ENCODE data around the gene ATP9A.
"Not testable (repeated sequence)": the region's sequence is repeated elsewhere in the genome, so short reads cannot be mapped to it uniquely, and the experiment has no call there.

ATP9A gene, protein sequence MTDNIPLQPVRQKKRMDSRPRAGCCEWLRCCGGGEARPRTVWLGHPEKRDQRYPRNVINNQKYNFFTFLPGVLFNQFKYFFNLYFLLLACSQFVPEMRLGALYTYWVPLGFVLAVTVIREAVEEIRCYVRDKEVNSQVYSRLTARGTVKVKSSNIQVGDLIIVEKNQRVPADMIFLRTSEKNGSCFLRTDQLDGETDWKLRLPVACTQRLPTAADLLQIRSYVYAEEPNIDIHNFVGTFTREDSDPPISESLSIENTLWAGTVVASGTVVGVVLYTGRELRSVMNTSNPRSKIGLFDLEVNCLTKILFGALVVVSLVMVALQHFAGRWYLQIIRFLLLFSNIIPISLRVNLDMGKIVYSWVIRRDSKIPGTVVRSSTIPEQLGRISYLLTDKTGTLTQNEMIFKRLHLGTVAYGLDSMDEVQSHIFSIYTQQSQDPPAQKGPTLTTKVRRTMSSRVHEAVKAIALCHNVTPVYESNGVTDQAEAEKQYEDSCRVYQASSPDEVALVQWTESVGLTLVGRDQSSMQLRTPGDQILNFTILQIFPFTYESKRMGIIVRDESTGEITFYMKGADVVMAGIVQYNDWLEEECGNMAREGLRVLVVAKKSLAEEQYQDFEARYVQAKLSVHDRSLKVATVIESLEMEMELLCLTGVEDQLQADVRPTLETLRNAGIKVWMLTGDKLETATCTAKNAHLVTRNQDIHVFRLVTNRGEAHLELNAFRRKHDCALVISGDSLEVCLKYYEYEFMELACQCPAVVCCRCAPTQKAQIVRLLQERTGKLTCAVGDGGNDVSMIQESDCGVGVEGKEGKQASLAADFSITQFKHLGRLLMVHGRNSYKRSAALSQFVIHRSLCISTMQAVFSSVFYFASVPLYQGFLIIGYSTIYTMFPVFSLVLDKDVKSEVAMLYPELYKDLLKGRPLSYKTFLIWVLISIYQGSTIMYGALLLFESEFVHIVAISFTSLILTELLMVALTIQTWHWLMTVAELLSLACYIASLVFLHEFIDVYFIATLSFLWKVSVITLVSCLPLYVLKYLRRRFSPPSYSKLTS

DNA sequence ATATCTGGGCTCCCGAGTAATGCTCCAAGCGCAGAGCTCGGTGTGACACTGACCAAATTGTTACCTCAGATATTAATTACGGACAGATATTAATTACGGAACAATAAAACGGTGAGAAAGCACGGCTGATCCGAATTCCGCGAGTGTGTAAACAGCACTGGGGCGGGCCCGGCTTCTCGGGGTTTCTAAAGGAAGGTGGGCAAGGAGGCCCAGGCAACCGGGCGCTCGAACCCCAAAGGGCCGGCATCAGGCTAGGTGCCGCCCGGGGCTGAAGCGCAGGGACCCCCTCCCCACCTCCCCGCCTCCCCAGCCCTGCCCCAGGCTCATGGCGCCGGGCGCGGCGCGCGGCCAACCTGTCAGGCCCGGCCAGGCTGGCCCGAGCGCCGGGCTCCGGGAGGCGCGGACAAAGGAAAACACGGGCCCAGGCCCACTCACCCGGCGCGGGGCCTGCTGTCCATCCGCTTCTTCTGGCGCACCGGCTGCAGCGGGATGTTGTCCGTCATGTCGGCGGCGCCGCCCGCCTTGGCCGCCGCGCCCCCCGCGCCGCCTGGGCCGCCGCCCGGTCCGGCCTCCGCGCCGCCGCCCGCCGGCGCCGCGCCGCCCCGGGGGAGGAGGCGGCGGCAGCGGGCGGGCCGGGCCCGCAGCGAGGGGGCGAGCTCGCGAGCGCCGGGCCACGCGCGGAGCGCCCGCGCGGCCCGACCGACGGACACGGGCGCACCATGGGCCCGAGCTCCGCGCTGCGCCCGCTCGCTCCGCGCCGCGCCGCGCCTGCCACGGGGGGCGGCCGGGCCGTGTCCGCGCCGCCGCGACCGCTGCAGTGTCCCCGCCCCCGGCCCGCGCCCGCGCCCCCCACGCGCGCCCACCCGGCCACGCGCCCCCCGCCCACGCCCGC, at the start of gene ATP9A:
TSS of gene ATP9A (minus strand) at position 524 of the 892 bp plus-strand sequence. CDS start at position 503, 21 bp downstream.
- peak; percentile 75 for DNase-seq (ENCODE audit: low spot score)

DNA sequence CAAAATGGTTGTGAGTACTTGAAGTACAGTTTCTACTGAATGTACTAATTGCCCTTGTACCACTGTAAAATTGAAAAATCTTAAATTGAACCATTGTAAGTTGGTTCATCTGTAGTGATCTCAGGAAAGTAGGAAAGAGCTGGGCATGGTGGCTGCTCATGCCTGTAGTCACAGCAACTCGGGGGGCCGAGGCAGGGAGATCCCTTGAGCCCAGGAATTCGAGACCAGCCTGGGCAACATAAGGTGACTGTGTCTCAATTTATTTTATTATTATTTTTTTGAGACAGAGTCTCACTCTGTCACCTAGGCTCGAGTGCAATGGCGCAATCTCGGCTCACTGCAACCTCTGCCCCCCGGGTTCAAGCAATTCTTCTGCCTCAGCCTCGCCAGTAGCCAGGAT, 48.7 kb upstream of the ATP9A start:
- not testable (repeated sequence) for DNase-seq (ENCODE audit: low spot score)

GRCh38 chr20:51815383-51816076, 47.3 kb upstream of the ATP9A start:
- DNase-seq (ENCODE audit: low spot score): no peak

GRCh38 chr20:51812861-51813260, 44.7 kb upstream of the ATP9A start:
- DNase-seq (ENCODE audit: low spot score): no peak

- DNase-seq (ENCODE audit: low spot score): no peak
Measured at GRCh38 chr20:51811514-51812128, 43.4 kb upstream of the ATP9A start.

DNA sequence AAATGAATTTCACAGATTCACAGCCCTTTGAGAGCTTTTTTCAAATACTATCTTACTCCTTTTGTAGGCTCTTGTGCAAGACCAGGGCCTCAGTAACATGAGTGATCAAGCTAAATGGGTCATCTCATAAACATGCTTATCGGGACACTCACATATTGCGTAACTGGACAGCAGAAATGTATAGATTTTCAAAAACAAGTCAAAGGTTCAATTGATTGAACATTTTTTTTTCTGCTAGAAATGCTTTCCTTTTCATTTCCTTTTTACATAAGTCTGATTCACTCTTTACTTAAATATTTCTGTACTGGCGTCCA, 42.8 kb upstream of the ATP9A start:
- DNase-seq (ENCODE audit: low spot score): no peak

DNA sequence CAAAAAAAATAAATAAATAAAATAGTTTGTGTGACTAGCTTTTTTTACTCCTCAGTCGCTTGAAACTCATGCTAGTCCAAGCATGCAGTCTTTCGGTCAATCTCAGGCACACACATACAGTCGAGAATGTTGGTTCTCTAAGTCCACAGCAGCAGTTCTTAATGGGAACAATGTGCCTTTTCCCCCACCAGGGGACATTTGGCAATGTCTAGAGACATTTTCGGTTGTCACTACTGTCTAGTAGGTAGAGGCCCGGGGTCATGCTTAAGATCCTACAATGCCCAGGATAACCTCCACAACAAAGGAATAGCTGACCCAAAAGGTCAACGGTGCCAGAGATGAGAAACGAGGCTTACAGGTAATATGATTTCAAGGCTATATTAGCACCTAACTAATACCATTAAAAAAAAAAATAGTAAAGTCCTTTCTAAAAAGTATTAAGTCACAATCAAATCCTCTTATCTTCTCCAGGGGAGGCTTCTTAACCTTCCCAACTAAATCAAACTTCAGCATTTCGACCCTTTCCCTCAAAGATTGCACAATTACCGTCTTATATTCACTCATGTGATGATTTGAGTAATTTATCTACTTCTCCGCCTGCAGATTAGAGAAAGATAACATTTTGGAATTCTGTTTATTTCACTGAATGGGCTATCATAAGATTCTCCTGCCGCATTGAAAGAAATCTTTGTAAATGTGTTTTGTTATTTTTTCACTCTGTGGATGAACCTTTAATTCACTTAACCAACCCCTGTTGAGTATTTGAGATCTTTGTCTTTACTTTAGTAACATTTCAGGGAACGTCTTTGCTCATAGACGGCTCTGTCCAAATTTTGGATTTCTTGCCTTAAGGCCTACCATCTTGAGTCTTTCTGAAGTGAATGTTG, 42.2 kb upstream of the ATP9A start:
- DNase-seq (ENCODE audit: low spot score): no peak

DNA sequence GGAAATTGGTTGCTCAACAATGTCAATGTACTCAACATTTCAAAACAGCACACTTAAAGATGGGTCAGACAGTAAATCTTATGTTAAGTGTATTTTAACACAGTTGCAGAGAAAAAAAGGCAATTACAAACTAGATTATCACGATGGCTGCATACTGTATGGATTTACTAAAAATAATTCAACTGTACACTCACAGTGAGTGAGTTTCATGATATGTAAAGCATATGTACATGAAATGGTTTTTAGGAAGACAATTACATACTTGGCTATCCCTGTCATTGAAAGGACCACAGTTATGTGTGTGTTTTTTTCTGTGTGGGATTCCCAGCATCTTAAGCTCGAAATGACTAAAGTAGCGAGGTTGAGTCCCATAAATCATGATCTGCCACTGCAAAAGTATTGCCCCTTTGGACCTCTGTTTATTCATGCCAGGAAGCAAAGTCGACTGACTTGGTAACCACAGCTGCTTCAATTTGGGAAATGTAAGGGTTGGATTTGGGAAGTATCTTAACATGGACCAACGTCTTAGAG, 39.6 kb upstream of the ATP9A start:
- no peak for DNase-seq (ENCODE audit: low spot score)

- no peak for DNase-seq (ENCODE audit: low spot score)
Measured at GRCh38 chr20:51804754-51805153, 36.6 kb upstream of the ATP9A start.

- DNase-seq (ENCODE audit: low spot score): no peak
Measured at GRCh38 chr20:51803148-51803854, 35.1 kb upstream of the ATP9A start.

DNA sequence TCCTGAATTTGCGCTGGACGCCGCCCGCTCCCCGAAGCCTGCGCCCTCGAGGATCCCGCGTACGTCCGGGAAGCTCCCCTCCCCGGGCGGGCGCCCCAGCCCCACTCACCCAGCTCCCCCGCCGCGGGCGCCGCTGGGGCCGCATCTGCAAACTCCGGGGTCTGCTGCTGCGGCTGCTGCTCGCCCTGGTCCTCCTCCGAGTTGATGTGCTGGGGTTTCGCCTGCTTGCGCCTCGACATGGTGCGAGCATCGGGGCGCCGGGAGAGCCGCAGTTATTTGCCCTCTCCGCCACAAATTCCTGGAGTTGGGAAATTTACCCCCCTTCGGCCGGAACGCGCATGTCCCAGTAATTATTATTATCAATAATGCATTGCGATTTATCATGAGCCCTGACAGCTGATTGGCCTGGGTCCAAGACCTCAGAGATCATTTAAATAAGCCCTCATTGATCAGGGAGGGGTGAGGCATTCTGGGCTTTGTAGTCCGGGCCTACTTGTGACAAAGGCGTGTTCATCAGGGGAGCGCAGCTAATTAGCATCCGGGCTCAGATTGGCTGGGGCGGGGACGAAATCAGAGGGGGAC, 34.1 kb upstream of the ATP9A start, which contains the start of gene SALL4:
TSS of gene SALL4 (minus strand) at position 352 of the 582 bp plus-strand sequence. CDS start at position 239, 113 bp downstream.
- DNase-seq (ENCODE audit: low spot score): peak; percentile 42

DNA sequence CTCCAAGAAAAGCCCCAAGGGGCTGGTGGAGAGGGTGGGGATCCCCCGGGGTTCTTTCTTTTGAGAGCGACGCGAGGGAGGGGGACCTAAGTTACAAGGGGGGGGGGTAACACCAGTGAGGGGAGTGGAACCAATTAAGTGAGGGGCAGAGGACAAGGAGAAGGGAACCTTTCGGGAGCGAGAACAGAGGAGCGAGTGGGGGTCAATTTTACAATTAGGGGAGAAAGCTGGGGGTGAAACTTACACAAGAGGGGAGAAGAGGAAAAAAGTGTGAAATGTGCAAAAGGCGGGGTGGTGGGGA, 33.6 kb upstream of the ATP9A start:
- no peak for DNase-seq (ENCODE audit: low spot score)

DNA sequence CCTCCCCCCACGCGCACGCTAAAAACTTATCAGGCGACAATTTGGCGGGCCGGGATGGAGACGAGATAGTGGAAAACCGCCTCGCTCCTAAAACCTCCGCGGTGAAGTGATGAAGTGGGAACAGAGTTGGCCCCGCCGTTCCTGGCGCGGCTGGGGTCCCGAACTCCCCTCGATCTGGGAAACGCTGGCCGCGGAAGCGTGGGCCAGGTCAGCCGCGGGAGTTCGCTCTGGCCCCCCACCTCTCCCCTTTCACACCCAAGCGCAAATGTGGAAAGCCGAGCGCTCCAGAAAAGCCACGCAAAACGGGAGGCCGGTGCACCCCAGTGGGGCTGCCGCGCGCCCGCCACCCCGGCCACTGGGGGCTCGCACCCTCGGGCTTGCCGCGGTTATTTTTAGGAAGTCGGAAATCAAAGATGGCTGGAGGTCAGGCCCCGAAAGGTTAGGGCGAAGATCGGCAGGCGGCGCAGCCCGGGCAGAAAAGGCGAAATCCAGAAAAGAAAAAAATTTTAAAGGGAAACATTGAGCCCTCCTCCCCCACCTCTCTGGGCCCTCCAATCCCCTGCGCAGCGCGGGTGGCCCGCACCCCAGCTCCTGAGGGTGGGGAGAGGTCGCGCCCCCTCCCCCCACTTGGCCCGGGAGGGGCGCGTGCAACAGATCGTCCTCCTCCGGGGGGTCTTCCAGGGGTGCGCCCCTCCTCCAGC, 33.1 kb upstream of the ATP9A start:
- DNase-seq (ENCODE audit: low spot score): peak; percentile 40

DNA sequence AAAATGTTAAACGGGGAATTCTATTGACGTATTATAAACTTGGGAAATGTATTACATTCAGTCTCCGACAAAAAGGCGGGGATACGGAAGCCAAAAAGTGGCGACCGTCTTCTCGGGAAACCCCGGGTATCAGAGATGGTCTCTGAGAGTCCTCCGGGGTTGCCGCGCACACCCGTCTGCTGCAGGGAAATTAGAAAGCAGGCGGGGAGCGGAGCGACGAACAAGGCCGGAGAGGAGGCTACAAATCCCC, 32.6 kb upstream of the ATP9A start:
- DNase-seq (ENCODE audit: low spot score): no peak

- DNase-seq (ENCODE audit: low spot score): peak; percentile 88
Measured at GRCh38 chr20:51800060-51800871, 32.1 kb upstream of the ATP9A start.

GRCh38 chr20:51799401-51799860, 31.2 kb upstream of the ATP9A start:
- DNase-seq (ENCODE audit: low spot score): no peak

DNA sequence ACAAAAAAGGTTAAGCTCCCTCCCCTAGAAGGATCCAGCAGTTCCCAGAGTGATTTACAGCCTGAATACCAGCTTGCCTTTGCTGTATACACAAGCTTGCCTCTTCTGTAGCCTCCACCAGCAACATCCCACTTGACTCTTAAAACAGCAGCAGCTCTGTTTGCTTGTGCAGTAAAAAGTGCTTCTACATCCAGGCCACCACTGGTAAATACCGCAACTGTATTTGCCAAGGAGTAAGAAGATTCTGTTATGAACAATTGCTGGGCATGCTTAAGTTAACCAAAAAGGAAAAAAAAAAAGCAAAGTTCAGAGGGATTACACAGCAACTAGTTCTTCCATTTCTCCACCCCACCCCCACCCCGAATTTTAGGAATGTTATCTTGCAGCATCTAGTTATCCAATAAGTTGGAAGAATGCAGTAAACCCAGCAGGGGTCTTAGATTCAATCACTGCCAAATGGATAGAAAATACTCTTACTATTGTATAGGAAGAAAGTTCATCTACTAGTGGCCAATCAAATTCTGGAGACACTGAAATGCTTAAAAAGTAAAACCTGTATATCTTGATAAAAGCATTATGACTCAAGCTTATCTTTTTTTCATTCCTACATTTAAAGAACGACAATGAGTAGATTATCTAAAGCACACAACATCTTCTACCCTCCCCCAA, 29.3 kb upstream of the ATP9A start:
- DNase-seq (ENCODE audit: low spot score): no peak

All from D341Med (cell line).